Endothelial cell of umbilical vein (primary cell): Measurements from ENCODE around the gene MYO1E. TPM values are rescaled to one million over a fixed set of nuclear protein-coding genes. Genes with fewer than 3 reads are reported as not detected.
A peak's percentile ranks its signal among the peaks of the same experiment; 100 is the strongest.

Source experiments
- BruUV-seq: library from RNA; stranded (reverse); fragments of 400-500 nt; replicated peaks from 2 replicates; lab custom pipeline; 2021; lab: Mats Ljungman, UMichigan
- CTCF ChIA-PET: fragments of 300-600, 350-600 bp; sonication (Branson Sonifier 250); formaldehyde crosslinking; loops from one replicate; lab custom pipeline; 2021; ENCODE audit warnings: antibody characterized with exemption, inconsistent platforms; lab: Charles Lee
- POLR2A ChIA-PET: fragments of 300-600, 350-600 bp; sonication (Branson Sonifier 250); formaldehyde crosslinking; loops from one replicate; lab custom pipeline; 2021; ENCODE audit warnings: antibody characterized with exemption, inconsistent platforms; lab: Charles Lee
- DNase-seq: peaks from one replicate; pipeline ENCODE4 v3.0.0-alpha.2; 2011; ENCODE audit warnings: low read depth, low spot score
- FAIRE-seq: peaks from 2 replicates; lab custom pipeline; 2011; peaks lifted over from hg19 to GRCh38; lab: Jason Lieb, UNC
- H2AFZ ChIP-seq: 2 replicates; pipeline ENCODE4 v1.6.0; 2012; ENCODE audit warnings: low read depth, low read length, control low read depth, inconsistent platforms
- H3K27ac ChIP-seq: 2 replicates; pipeline ENCODE4 v1.5.1; 2011; ENCODE audit warnings: low read depth, mild to moderate bottlenecking, control low read depth, low read length, moderate library complexity; ENCODE audit not compliant: insufficient read depth
- H3K27me3 ChIP-seq, 2 experiments: 2 replicates each; pipeline versions ENCODE4 v1.6.0 to v1.6.1; 2011; ENCODE audit warnings: low read length in 2 of 2, mixed read lengths in 1 of 2; ENCODE audit not compliant: control insufficient read depth in 2 of 2, insufficient read depth in 2 of 2
- H3K36me3 ChIP-seq, 2 experiments: 2 replicates in 1 of 2; 3 replicates in 1 of 2; pipeline ENCODE4 v1.5.1; 2011; ENCODE audit warnings: low read length in 2 of 2, mild to moderate bottlenecking in 1 of 2, moderate library complexity in 1 of 2; ENCODE audit not compliant: control insufficient read depth in 2 of 2, insufficient read depth in 2 of 2; ENCODE audit errors: extremely low read depth in 1 of 2
- H3K4me1 ChIP-seq: 3 replicates; pipeline ENCODE4 v1.5.1; 2011; ENCODE audit warnings: mild to moderate bottlenecking, low read length; ENCODE audit not compliant: control insufficient read depth, insufficient read depth; ENCODE audit errors: extremely low read depth
- H3K4me2 ChIP-seq: 2 replicates; pipeline ENCODE4 v1.6.1; 2011; ENCODE audit warnings: low read length, control low read depth, mixed read lengths; ENCODE audit not compliant: insufficient read depth
- H3K4me3 ChIP-seq, 3 experiments: fragments of 200-600 bp in 1 of 3; sonication (generic), shearing (Covaris generic) in 1 of 3; replicated peaks in 1 of 3; 2 replicates each; pipeline ENCODE4 v1.5.1; 2011 to 2016; ENCODE audit warnings: control low read depth in 3 of 3, low read length in 3 of 3, mild to moderate bottlenecking in 2 of 3, inconsistent platforms in 1 of 3, low read depth in 1 of 3, moderate library complexity in 1 of 3; ENCODE audit not compliant: insufficient read depth in 1 of 3
- H3K79me2 ChIP-seq: 2 replicates; pipeline ENCODE4 v1.6.0; 2012; ENCODE audit warnings: low read length, inconsistent platforms; ENCODE audit not compliant: control insufficient read depth, insufficient read depth
- H3K9ac ChIP-seq: replicated peaks from 2 replicates; pipeline ENCODE3; 2011; ENCODE audit warnings: low read length, control low read depth; ENCODE audit not compliant: insufficient read depth; ENCODE audit errors: extremely low read depth
- H3K9me1 ChIP-seq: replicated peaks from 3 replicates; pipeline ENCODE4 v1.6.0; 2011; ENCODE audit warnings: mild to moderate bottlenecking, low read length; ENCODE audit not compliant: control insufficient read depth, insufficient read depth; ENCODE audit errors: extremely low read depth
- H3K9me3 ChIP-seq: replicated peaks from 2 replicates; pipeline ENCODE4 v1.5.1; 2012; ENCODE audit warnings: low read length, inconsistent platforms; ENCODE audit not compliant: control insufficient read depth, insufficient read depth
- H4K20me1 ChIP-seq: replicated peaks from 2 replicates; pipeline ENCODE3; 2011; ENCODE audit warnings: mild to moderate bottlenecking, low read length; ENCODE audit not compliant: control insufficient read depth, insufficient read depth; ENCODE audit errors: extremely low read depth
- CTCF ChIP-seq, 2 donors: IDR thresholded peaks; 1 replicate in 1 of 2; 2 replicates in 1 of 2; pipeline ENCODE4 v1.5.1; 2011; ENCODE audit warnings: low read length in 2 of 2, mild to moderate bottlenecking in 2 of 2, moderate library complexity in 2 of 2, control low read depth in 1 of 2, inconsistent platforms in 1 of 2, low read depth in 1 of 2; ENCODE audit not compliant: insufficient read depth in 1 of 2; ENCODE audit errors: extremely low read depth in 1 of 2
- EZH2 ChIP-seq: IDR thresholded peaks from 2 replicates; pipeline ENCODE4 v1.6.1; 2012; ENCODE audit warnings: borderline replicate concordance, low read depth, mild to moderate bottlenecking, moderate library complexity, low read length, inconsistent platforms; ENCODE audit not compliant: severe bottlenecking
- FOS ChIP-seq: IDR thresholded peaks from 2 replicates; pipeline ENCODE4 v1.6.1; 2011; ENCODE audit warnings: mild to moderate bottlenecking, low read length, moderate library complexity, borderline replicate concordance; ENCODE audit not compliant: insufficient read depth
- GATA2 ChIP-seq: IDR thresholded peaks from 2 replicates; pipeline ENCODE4 v1.7.0; 2011; ENCODE audit warnings: low read depth, mild to moderate bottlenecking, moderate library complexity, mixed read lengths, low read length; ENCODE audit not compliant: insufficient read length, insufficient read depth
- MAX ChIP-seq: IDR thresholded peaks from 2 replicates; pipeline ENCODE4 v1.6.1; 2011; ENCODE audit not compliant: insufficient read depth, insufficient read length
- MYC ChIP-seq: IDR thresholded peaks from one replicate; pipeline ENCODE4 v1.6.1; 2011; ENCODE audit warnings: mild to moderate bottlenecking, low read depth, low read length
- POLR2A ChIP-seq: IDR thresholded peaks from 2 replicates; pipeline ENCODE4 v1.6.1; 2012; ENCODE audit warnings: low read depth, mild to moderate bottlenecking, control low read depth, low read length
- POLR2AphosphoS5 ChIP-seq: IDR thresholded peaks from 2 replicates; pipeline ENCODE4 v1.6.1; 2012; ENCODE audit warnings: low read depth, mild to moderate bottlenecking, control low read depth, low read length, moderate library complexity; ENCODE audit not compliant: insufficient read depth
- dilution Hi-C: fragments of 300-500 bp; cut with MboI; formaldehyde crosslinking; loops from one replicate; pipeline ENCODE4 v1.15.0; 2019; ENCODE audit warnings: low sequenced_read_pairs; ENCODE audit not compliant: extremely low pct_ligation_motif_present
- intact Hi-C: fragments of 100-400 bp; cut with micrococcal nuclease; formaldehyde crosslinking; loops from one replicate; pipeline ENCODE4 v1.10.0; 2022
- polyA plus RNA-seq, 4 experiments: library from polyadenylated mRNA; depleted of rRNA in 3 of 4; stranded (reverse) in 3 of 4; unstranded in 1 of 4; fragments of >200 nt; gene quantifications; 2 replicates each; pipeline versions ENCODE4 v1.2.1 to v1.2.3, GENCODE V29; 2011 to 2012; ENCODE audit warnings: missing spikeins in 1 of 4
- total RNA-seq: library from RNA; stranded (reverse); gene quantifications from 2 replicates; pipeline ENCODE4 v1.2.3, GENCODE V29; 2021

Gene MYO1E
- total and polyA plus RNA-seq, 2 donors (not counting 3 experiments of a cell fraction or from before 2014, with no cell fraction given) = 31.6 to 218 TPM

- POLR2A ChIA-PET = interaction anchor here (1.0 kb wide), 1 partner anchor 148 kb away, joined by 3 read pairs; the partner anchor contains the start of gene MYO1E
- H3K36me3 ChIP-seq = peaks cover 3 to 7% of the 10 kb centered on the region in 2 experiments
- peak overlapping the region; percentile 11 for H3K4me2 ChIP-seq
- no peak overlapping the region for H3K4me3 ChIP-seq
- peaks cover 42% of the 10 kb centered on the region for H3K4me1 ChIP-seq
- H4K20me1 ChIP-seq = no peaks in the 10 kb centered on the region
- no peaks in the 10 kb centered on the region for H3K9me3 ChIP-seq
- no peaks in the 10 kb centered on the region for H3K27me3 ChIP-seq
- CTCF ChIA-PET = interaction anchor here (0.7 to 1.6 kb wide), 5 partner anchors 8 to 81 kb away, joined by 3 to 10 read pairs (median 3); no protein-coding TSS in a partner anchor
- dilution Hi-C loops = no loop called here
- no peak for TF ChIP-seq POLR2A
- peak; percentile 71 for TF ChIP-seq POLR2AphosphoS5
- TF ChIP-seq EZH2 = no peak
- H3K9me1 ChIP-seq = no peaks in the 10 kb centered on the region
- peak; percentile 61 for DNase-seq
- no TSS peak for BruUV-seq
- peak overlapping the region; percentile 10 for H3K27ac ChIP-seq
- peak; percentile 77 for FAIRE-seq
- H3K79me2 ChIP-seq = peaks cover 2% of the 10 kb centered on the region
- intact Hi-C loops = loop anchor here (5.0 kb wide), 1 partner anchor 148 kb away; the partner anchor contains the start of gene MYO1E
- no peak overlapping the region for H2AFZ ChIP-seq
- no peak overlapping the region for H3K9ac ChIP-seq
These were observed 148.2 kb downstream of the MYO1E start for GRCh38 chr15:59224474-59224873.

GRCh38 chr15:59223736-59224135, 148.9 kb downstream of the MYO1E start:
- no peak for FAIRE-seq
- Histone ChIP-seq H3K9ac (no peak overlapping the region), H3K4me3 (no peak overlapping the region), H4K20me1 (no peaks in the 10 kb centered on the region), H3K9me1 (no peaks in the 10 kb centered on the region), H3K36me3 (peaks cover 1 to 7% of the 10 kb centered on the region in 2 experiments), H3K27me3 (no peaks in the 10 kb centered on the region), H3K4me1 (peaks cover 49% of the 10 kb centered on the region), H3K4me2 (no peak overlapping the region), H2AFZ (no peak overlapping the region), H3K79me2 (no peaks in the 10 kb centered on the region), H3K27ac (no peak overlapping the region), H3K9me3 (no peaks in the 10 kb centered on the region)
- TF ChIP-seq EZH2 (no peak), POLR2A (no peak), CTCF (IDR thresholded peaks at IDR 0.05; ENCODE audit: extremely low read depth in 1 of 2, insufficient read depth in 1 of 2, low read depth in 1 of 2, low read length in 2 of 2) (no peak), MYC (no peak), POLR2AphosphoS5 (no peak), GATA2 (no peak), FOS (no peak), MAX (no peak)
- ChIA-PET CTCF (interaction anchor here (1.4 to 1.6 kb wide), 3 partner anchors 9 to 28 kb away, joined by 3 to 10 read pairs (median 3); no protein-coding TSS in a partner anchor), POLR2A (interaction anchor here (1.0 kb wide), 1 partner anchor 149 kb away, joined by 3 read pairs; the partner anchor contains the start of gene MYO1E)
- DNase-seq = no peak
- dilution Hi-C loops = no loop called here
- intact Hi-C loops = loop anchor here (5.0 kb wide), 1 partner anchor 149 kb away; the partner anchor contains the start of gene MYO1E
- no TSS peak for BruUV-seq
